ENCODE results near the gene IGSF22. TPM values are rescaled to one million over a fixed set of nuclear protein-coding genes. Genes with fewer than 3 reads are reported as not detected.
"Not testable (repeated sequence)": the region's sequence is repeated elsewhere in the genome, so short reads cannot be mapped to it uniquely, and the experiment has no call there.

The IGSF22 gene
- total and polyA plus RNA-seq, 2 of the 13 experiments (the other 11 are each of a cell fraction or from before 2014, with no cell fraction given), result not detected

DNA sequence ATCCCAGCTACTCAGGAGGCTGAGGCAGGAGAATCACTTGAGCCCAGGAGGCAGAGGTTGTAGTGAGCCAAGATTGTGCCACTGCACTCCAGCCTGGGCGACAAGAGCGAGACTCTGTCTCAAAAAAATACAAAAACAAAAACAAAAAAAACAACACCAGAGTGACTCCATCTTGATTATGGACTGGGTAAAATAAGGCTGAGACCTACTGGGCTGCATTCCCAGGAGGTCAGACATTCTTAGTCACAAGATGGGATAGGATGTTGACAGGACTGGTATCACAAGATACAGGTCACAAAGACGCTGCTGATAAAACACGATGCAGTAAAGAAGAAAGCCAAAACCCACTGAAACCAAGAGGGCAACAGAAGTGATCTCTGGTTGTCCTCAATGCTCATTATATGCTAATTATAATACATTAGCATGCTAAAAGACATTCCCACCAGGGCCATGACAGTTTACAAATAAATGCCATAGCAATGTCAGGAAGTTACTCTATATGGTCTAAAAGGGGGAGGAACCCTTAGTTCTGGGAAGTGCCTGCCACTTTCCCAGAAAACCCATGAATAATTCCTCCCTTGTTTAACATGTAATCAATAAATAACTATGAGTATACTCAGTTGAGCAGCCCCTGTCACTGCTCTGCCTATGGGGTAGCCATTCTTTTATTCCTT is 34.4 kb downstream of the IGSF22 start:
- H3K4me1 ChIP-seq (ENCODE audit: insufficient read depth, low read length); H3K9me3 ChIP-seq (ENCODE audit: low read length); H3K4me2 ChIP-seq (ENCODE audit: low read depth, low read length); H3K36me3 ChIP-seq (replicated peaks in 1 of 2; ENCODE audit: control insufficient read depth in 1 of 2, insufficient read depth in 2 of 2, low read length in 2 of 2); H3K9ac ChIP-seq (ENCODE audit: insufficient read depth, low read depth, low read length); H4K20me1 ChIP-seq (ENCODE audit: insufficient read depth, low read length); POLR2A ChIA-PET; CTCF ChIA-PET (ENCODE audit: low intra/inter-chr PET ratio, low total read pairs); in situ Hi-C loops (cut with HindIII; ENCODE audit: extremely low pct_ligation_motif_present, low pct_unique_long_range_greater_than_20kb); ATAC-seq; DNase-seq (ENCODE audit: low spot score); H3K4me3 ChIP-seq (replicated peaks in 1 of 3; ENCODE audit: insufficient read depth in 1 of 3, low read depth in 2 of 3, low read length in 3 of 3); H3K27me3 ChIP-seq (ENCODE audit: control insufficient read depth in 1 of 2, insufficient read depth in 2 of 2, low read length in 2 of 2); H2AFZ ChIP-seq (ENCODE audit: low read length); BruUV-seq (replicated peaks); FAIRE-seq; H3K27ac ChIP-seq (ENCODE audit: extremely low read length, insufficient read depth, low read length); intact Hi-C loops (cut with micrococcal nuclease; ENCODE audit: unreplicated experiment); H3K79me2 ChIP-seq (ENCODE audit: insufficient read depth, low read length): not testable (repeated sequence)
- WGBS (ENCODE audit: low lambda C conversion rate), result 26% methylated on average over 4 of the region's 4 CpGs

DNA sequence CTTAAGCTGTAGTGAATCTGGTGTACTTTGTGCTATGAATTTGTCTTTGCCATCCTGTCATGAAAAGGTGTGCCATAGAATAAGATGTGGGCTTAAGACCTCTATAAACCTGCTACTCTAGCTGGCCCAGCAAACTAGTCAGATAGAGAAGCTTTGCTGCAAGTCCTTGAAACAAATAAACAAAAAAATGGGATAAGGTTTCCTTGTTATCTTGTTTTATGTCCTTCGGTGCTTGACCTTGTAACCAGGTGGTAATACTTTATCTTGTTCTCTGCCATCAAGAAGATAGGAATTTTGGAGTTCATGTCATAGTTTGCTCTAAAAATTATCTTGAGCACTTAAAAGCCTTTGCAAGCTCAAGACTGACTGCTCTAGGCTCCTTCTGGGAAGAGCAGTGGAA is 41.7 kb downstream of the IGSF22 start:
- BruUV-seq (replicated peaks), result no TSS peak
- POLR2A ChIA-PET, result no interaction called here

More for the DNA sequence above, 41.7 kb downstream of the IGSF22 start:
- CTCF ChIA-PET (ENCODE audit: low intra/inter-chr PET ratio, low total read pairs), result no interaction called here
- Histone ChIP-seq H3K4me2 (ENCODE audit: low read depth, low read length) (no peak overlapping the region), H3K27ac (ENCODE audit: extremely low read length, insufficient read depth, low read length) (no peak overlapping the region), H3K4me1 (ENCODE audit: insufficient read depth, low read length) (peaks cover 13% of the 10 kb centered on the region), H3K4me3 (replicated peaks in 1 of 3; ENCODE audit: insufficient read depth in 1 of 3, low read depth in 2 of 3, low read length in 3 of 3) (no peak overlapping the region), H2AFZ (ENCODE audit: low read length) (no peak overlapping the region), H3K9me3 (ENCODE audit: low read length) (no peaks in the 10 kb centered on the region), H3K27me3 (ENCODE audit: control insufficient read depth in 1 of 2, insufficient read depth in 2 of 2, low read length in 2 of 2) (peaks cover 2 to 8% of the 10 kb centered on the region in 2 experiments; a peak in 2 of 5 replicates), H4K20me1 (ENCODE audit: insufficient read depth, low read length) (no peaks in the 10 kb centered on the region), H3K79me2 (ENCODE audit: insufficient read depth, low read length) (no peaks in the 10 kb centered on the region), H3K36me3 (replicated peaks in 1 of 2; ENCODE audit: control insufficient read depth in 1 of 2, insufficient read depth in 2 of 2, low read length in 2 of 2) (no peaks in the 10 kb centered on the region), H3K9ac (ENCODE audit: insufficient read depth, low read depth, low read length) (no peak overlapping the region)
- FAIRE-seq (no peak), ATAC-seq (no peak), DNase-seq (ENCODE audit: low spot score) (no peak)
- in situ Hi-C loops (cut with HindIII; ENCODE audit: extremely low pct_ligation_motif_present, low pct_unique_long_range_greater_than_20kb) (no loop called here), intact Hi-C loops (cut with micrococcal nuclease; ENCODE audit: unreplicated experiment) (no loop called here)
- 41% methylated on average over 1 of the region's 1 CpG for WGBS (ENCODE audit: low lambda C conversion rate)
- TF ChIP-seq NFIB (CRISPR knock-in tag; IDR thresholded peaks at IDR 0.05; ENCODE audit: borderline replicate concordance) (no peak), ZNF460 (CRISPR knock-in tag; IDR thresholded peaks at IDR 0.05; ENCODE audit: borderline replicate concordance) (no peak), MTA1 (CRISPR knock-in tag; IDR thresholded peaks at IDR 0.05; ENCODE audit: borderline replicate concordance) (no peak), ZNF761 (CRISPR knock-in tag; conservative IDR thresholded peaks at IDR 0.05) (no peak), ZBTB33 (CRISPR knock-in tag; IDR thresholded peaks at IDR 0.05) (no peak), ZKSCAN1 (IDR thresholded peaks at IDR 0.05; ENCODE audit: low read length) (no peak), TGIF2 (CRISPR knock-in tag; IDR thresholded peaks at IDR 0.05) (no peak), ZNF609 (CRISPR knock-in tag; IDR thresholded peaks at IDR 0.05; ENCODE audit: borderline replicate concordance) (no peak)
- TF ChIP-seq, protein P1, sequence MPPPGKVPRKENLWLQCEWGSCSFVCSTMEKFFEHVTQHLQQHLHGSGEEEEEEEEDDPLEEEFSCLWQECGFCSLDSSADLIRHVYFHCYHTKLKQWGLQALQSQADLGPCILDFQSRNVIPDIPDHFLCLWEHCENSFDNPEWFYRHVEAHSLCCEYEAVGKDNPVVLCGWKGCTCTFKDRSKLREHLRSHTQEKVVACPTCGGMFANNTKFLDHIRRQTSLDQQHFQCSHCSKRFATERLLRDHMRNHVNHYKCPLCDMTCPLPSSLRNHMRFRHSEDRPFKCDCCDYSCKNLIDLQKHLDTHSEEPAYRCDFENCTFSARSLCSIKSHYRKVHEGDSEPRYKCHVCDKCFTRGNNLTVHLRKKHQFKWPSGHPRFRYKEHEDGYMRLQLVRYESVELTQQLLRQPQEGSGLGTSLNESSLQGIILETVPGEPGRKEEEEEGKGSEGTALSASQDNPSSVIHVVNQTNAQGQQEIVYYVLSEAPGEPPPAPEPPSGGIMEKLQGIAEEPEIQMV (CRISPR knock-in tag; IDR thresholded peaks at IDR 0.05; ENCODE audit: low read depth), result no peak

Measured in HepG2 (cell line).